Stimulated activated CD4-positive, alpha-beta T cell treated with anti-CD3 and anti-CD28 coated beads, TNF-alpha, amount 100 ng/mL, for 48 hours (primary cell): ENCODE measurements around the gene S100A7A.
"Not testable (repeated sequence)": the region's sequence is repeated elsewhere in the genome, so short reads cannot be mapped to it uniquely, and the experiment has no call there.

ENCODE experiments used
- DNase-seq, 3 donors: peaks; one replicate each; pipeline ENCODE4 v3.0.0-alpha.2; 2020; ENCODE audit warnings: low read depth in 3 of 3

Gene S100A7A

DNA sequence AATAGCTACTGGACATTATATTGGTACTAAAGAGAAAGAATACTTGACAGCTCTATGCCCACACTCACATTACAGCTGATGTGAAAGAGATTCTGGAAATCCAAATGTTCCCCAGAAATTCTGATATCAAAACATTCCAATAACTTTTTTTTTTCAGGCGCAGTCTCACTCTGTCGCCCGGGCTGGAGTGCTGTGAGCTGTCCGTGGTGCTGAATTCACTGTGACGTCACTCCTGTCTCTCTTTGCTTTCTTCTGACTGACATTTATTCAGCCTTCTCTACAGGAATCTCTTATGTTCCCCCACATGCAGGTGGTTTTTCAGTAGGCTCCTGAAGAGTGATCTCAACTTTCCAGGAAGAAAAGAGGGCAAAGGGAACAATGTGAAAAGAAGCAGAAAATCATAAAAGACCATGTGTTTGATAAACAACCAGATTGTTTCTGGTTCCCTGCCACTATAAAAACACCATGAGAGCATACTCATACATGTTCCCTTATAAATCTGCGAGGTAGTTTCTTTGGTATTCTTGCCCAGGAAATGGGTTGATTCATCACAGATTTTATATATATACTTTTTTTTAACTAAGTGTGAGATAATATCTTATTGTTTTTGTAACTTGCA, 6.2 kb downstream of the S100A7A start:
- DNase-seq: peak; percentile 27 to 63 (median 35)

- DNase-seq: no peak
Observed at GRCh38 chr1:153426809-153427208, 10.5 kb downstream of the S100A7A start.

DNA sequence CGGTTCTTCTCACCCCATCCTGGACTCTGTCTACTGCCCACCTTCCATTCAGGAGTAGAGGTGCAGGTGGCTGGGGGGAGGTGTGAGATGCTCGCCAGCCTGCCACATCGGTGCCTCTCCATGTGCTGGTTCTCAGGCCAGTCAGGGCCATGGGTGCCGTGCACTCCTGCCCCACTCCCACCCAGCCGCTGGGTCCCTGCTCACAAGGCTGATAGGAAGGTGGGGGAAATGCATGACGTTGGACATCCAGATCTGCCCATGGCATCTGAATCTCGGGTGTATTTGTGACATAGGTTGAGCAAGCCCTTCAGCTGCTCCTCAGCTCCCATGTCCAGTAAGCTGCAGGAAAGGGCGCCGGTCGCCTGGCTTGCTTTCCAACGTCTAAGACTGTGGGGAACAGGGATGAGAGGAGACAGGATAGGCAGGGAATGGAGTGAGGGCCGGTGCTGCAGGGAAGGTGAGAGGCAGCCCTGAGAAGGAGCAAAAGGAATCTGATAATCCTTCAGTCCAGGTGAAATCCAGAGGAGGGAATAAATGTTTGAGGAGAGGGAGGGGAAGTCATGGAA, 11.8 kb downstream of the S100A7A start:
- no peak for DNase-seq

- no peak for DNase-seq
Observed at GRCh38 chr1:153428791-153429190, 12.5 kb downstream of the S100A7A start.

DNA sequence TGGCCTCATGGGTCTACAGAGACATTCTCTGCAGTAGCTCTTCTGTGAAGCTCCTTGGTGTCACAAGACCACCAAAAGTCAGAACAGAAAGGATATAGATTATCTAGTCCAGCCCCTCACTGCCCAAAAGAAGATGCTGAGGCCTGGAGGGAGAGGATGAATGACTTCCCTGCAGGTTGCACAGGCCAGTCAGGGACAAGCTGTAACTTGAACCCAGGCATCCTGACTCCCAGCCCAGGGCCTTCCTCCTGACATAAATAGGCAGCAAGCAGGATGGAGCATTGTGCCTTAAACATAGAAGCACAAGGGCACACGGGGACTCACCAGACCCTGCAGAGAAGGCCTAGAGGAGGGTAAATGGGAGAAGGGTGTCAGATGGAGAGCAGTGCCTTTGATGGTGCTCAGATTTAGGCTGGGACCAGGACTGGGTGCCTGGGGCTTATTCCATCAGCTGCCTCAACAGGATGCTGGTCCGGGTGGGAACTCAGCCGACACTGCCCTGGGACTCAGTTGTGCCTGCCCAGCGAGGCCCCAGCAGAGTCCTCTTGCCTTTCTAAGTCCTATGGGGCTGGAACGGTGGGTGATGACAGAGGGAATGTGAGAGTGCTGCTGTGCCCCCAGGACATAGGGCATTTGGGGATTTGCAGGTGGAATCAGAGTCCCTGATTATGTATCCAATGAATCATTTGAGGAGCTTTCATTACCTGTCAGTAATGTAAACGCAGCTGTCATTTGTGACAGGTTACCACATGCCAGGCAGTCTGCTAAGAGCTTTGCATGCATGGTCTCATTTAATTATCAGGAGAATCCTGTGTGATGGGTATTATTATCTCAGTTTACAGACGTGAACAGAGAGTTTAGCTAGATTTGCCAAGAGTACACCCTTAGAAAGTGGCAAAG, 13.2 kb downstream of the S100A7A start:
- DNase-seq: no peak

GRCh38 chr1:153430166-153430553, 13.8 kb downstream of the S100A7A start:
- DNase-seq: no peak

DNA sequence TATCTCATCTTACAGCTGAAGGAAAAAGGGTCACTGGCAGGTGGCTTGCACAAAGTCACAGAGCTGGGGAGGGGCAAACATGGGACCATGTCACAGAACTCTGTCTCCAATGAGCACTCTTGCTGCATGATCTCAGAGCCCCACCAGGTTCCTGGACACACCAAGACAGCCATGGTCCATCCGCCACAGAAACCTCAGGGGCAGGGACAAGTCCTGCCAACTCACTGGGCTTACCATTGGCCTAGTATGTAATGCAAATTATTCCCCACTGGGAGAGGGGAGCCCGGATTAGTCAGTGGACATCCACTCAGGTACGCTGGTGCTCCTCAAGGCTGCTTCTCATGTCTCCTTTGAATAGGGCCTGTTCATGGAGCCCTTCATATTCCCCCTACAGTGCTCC, 14.2 kb downstream of the S100A7A start:
- DNase-seq: no peak

DNA sequence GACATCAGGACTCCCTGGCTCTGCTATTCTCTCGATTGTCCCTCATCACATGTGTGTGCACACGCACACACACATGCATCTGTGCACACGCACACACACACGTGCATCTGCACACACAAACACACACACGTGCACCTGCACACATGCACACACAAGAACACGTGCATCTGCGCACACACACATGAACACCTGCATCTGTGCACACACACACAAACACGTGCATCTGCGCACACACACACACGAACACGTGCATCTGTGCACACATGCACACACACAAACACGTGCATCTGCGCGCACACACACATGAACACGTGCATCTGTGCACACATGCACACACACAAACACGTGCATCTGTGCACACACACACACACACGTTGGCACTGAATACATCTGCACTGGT, 14.7 kb downstream of the S100A7A start:
- no peak for DNase-seq

- no peak for DNase-seq
Observed at GRCh38 chr1:153431427-153431826, 15.1 kb downstream of the S100A7A start.

DNA sequence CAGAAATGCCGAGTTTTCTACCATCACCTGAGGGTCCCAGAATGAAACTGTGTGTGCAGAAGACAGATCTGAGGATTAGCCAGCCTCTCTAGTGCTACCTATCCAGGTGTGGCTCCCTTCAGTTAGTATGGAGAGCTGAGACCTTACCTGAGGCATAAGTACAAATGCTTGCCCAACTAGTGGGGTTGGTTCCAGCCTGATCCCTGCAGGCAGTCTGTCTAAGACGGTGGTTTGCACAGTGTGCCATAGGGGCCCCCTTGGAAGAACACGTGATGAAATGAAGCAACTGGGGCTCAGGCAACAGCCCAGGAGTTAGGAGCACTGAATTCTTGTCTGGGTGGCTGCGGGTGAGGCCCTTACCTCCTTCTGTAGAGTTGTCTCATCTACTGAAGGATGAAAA, 15.6 kb downstream of the S100A7A start:
- DNase-seq: no peak

DNA sequence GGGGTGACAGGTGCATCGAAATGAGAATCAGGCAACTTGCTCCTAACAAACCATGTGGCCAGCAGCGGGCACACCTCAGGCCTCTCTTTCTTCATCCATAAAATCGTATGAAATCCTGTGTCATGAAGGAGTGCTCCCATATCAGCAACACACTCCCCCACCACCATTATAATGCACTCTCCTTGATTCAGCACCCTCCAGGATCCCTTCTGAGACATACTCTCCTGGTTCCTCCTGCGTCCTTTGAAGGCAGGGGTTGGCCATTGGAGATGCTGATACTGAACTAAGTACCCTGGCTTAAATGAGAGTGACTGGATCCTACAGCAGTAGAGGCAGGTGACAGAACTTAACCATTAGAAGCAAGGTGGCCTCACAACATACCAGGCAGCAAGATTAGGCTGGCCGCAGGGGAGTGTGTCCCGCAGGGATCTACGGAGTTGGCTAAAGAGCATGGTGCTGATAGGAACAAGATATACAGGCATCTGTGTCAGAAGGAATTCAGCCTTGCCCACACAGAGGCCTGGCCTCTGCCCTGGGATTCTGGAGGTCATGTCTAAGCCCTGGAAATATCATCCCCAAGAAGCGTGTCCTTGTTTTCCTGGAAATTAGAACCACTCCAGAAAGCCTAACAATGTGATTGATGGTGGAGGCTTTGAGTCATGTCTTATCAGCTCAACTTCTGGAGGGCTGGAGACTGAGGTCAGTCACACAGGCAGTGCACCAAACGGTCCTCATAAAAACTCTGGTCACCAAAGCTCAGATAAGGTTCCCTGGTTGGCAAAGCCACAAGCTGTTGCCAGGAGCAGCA, 16.8 kb downstream of the S100A7A start:
- no peak for DNase-seq

DNA sequence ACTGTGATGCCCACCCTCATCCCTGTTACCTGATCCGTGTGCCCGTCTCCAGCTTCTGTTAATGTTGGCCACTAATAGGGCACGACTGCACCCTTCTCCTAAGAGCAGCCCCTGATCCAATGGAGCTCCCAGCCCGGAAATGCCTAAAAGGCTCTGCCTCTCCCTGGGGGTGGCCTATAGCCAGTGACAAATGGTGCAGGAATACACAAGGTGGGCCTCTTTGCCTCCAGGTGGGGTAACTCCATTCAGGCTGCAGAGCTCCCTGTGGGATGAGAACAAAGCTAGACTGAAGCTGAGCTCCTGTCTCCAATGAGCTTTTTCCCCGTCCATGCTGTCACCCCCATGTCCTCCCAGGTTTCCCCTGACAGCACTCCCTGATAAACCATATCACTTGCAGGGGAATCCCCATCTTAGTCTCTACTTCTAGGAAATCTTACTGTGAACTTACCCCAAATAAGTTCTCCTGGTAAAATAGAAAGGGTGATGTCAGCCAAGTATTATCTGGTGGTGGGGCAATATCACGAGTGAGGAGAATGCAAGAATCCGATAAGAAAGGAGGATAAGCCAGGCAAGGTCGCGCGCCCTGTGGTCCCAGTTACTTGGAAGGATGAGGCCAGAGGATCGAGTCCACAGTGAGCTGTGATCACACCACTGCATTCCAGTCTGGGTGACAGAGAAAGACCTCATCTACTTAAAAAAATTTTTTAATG, 18.6 kb downstream of the S100A7A start:
- no peak for DNase-seq

DNA sequence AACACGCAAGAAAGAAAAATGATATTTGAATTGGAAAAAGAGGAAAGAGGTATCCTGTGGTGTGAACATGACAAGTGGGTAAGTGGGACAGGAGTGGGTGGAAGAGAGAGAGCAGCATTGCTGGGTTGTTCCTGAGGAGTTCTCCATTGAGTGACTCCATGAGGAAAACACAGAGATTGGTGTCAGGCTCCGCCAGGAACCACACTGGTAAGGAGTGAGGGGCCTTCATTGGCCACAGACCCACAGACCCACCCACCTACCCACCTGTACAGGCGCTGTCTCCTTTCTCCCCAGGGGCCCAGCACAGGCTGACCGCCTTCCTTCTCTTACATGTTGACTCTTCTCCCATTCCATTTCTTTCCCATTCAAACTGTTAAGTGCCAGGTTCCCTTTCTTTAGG, 20.9 kb downstream of the S100A7A start:
- DNase-seq: no peak

GRCh38 chr1:153438599-153438998, 22.3 kb downstream of the S100A7A start:
- DNase-seq: no peak

DNA sequence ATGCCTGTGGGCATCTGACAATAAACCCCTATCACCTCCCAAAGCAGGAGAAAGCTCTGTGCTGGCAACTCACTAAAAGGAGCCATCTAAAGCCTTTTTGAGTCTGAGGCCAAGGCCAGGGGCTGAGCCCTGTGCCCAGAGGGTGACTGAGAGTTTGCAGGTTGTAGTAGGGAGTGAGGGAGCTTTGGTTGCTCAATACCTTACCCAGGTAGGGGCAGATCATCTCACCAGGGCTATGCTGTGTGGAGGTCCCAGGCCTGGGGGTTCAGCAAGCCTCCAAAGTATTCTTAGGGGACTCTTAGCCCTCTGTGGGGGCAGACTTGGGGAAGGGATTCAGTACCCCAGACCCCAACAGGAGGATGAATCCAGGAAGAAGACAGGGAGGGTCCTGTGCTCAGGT, 23.0 kb downstream of the S100A7A start:
- DNase-seq: no peak

DNA sequence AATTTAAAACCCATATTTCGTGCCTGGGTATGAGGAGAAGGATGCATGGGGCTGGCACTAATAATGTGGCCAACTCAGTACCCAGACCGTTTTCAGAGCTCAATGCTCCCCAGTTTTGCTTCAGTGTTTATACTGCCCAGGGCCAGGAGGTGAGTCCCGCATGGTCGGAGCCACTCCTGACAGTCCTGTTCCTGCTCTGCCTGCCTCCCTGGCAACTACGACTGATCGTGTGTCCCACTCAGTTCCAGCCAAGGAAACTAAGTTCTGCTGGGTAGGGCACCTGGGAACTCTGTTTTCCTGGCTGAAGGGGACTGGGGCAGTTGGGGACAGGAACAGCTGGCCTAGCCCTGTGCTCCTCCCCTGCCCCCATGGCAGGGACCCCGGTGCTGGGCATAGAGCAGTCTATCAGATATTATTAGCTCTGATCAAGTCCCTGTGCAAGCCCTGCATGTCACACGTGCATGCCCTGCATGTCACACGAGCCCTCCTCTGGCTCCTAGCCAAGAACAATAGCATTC, 25.0 kb downstream of the S100A7A start:
- no peak for DNase-seq

DNA sequence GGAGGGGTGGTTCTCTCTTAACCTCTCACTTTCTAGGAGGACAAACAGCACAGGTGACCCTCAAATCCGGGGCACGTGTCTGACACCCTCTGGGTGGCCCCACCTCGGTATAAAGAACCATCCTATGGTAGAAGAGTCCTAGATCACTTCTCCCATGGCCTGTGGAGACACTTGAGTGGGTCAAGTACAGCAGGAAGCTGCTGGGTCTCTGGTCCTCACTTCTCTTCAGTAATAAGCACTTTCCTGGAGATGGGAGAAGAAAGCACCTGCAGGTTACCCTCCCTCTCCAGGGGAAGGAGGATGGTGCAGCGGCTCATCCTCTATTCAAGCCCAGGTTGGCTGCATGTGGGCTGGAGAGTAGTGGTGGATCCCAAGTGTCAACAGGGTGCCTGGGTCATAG, 27.2 kb downstream of the S100A7A start:
- DNase-seq: no peak

- DNase-seq: no peak
Observed at GRCh38 chr1:153444078-153444477, 27.8 kb downstream of the S100A7A start.

- DNase-seq: no peak
Observed at GRCh38 chr1:153447498-153448170, 31.3 kb downstream of the S100A7A start.

- DNase-seq: not testable (repeated sequence)
Observed at GRCh38 chr1:153448851-153449250, 32.5 kb downstream of the S100A7A start.

DNA sequence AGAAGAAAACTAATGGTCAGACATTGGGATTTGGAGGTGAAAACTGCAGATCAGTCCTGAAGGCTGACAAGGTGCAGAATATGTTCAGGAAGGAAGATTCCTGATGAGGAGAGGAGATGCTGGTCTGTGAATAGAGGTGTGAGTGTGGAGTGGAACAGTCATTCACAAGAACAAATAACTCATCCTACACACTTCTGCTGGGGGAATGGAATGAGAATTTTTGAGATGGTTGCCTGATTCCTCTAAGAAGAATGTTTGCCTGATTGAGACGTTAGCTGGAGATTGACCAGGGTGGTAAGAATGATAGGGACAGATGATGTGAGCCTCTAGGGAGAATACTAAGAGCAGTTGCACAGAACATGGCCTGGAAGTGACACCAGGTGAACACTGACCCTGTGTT, 40.1 kb downstream of the S100A7A start:
- no peak for DNase-seq
